ENCODE data around the gene WDR87. TPM values are rescaled to one million over a fixed set of nuclear protein-coding genes. Genes with fewer than 3 reads are reported as not detected.
"Not testable (repeated sequence)": the region's sequence is repeated elsewhere in the genome, so short reads cannot be mapped to it uniquely, and the experiment has no call there.

The WDR87 gene
- total RNA-seq, 1 experiment from 2014 or later = not detected

DNA sequence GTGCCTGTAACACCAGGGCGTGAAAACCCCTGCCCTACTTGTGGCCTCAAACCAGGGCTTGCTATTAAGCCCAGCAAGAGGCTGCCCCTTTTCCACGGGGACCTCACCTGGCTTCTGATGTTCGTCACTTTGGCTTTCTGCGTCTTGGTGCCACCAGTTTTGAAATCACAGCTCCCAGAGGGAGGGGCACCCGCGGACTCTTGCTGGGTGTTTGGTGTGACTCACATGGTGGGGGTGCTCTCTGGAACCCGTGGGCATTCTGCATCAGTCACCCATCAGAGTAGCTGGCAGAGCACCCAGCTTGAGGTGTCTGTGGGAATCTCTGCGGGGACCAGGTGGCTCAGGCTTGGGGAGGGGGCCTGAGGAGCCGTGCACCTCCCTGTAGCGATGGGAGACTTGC lies 19.9 kb upstream of the WDR87 start (continued):
- TF ChIP-seq, protein P1, sequence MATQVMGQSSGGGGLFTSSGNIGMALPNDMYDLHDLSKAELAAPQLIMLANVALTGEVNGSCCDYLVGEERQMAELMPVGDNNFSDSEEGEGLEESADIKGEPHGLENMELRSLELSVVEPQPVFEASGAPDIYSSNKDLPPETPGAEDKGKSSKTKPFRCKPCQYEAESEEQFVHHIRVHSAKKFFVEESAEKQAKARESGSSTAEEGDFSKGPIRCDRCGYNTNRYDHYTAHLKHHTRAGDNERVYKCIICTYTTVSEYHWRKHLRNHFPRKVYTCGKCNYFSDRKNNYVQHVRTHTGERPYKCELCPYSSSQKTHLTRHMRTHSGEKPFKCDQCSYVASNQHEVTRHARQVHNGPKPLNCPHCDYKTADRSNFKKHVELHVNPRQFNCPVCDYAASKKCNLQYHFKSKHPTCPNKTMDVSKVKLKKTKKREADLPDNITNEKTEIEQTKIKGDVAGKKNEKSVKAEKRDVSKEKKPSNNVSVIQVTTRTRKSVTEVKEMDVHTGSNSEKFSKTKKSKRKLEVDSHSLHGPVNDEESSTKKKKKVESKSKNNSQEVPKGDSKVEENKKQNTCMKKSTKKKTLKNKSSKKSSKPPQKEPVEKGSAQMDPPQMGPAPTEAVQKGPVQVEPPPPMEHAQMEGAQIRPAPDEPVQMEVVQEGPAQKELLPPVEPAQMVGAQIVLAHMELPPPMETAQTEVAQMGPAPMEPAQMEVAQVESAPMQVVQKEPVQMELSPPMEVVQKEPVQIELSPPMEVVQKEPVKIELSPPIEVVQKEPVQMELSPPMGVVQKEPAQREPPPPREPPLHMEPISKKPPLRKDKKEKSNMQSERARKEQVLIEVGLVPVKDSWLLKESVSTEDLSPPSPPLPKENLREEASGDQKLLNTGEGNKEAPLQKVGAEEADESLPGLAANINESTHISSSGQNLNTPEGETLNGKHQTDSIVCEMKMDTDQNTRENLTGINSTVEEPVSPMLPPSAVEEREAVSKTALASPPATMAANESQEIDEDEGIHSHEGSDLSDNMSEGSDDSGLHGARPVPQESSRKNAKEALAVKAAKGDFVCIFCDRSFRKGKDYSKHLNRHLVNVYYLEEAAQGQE (IDR thresholded peaks at IDR 0.05; ENCODE audit: low read depth) = no peak

- no peaks in the 10 kb centered on the region for H3K36me3 ChIP-seq (ENCODE audit: control insufficient read depth in 1 of 2, insufficient read depth in 2 of 2, low read length in 2 of 2)
- H4K20me1 ChIP-seq (ENCODE audit: insufficient read depth) = no peaks in the 10 kb centered on the region
- POLR2A ChIA-PET = no interaction called here
- H3K9me3 ChIP-seq (ENCODE audit: control insufficient read depth in 1 of 2, insufficient read depth in 1 of 2, low read depth in 1 of 2, low read length in 2 of 2) = no peaks in the 10 kb centered on the region
- RAD21 ChIA-PET (ENCODE audit: low non-redundant PET in 1 of 2, low total read pairs in 2 of 2, uncharacterized antibody in 2 of 2, unreplicated experiment in 2 of 2) = no interaction called here
- no TSS peak for BruUV-seq (replicated peaks)
- no peak overlapping the region for H3K9ac ChIP-seq (ENCODE audit: low read length)
- no peaks in the 10 kb centered on the region for H3K27me3 ChIP-seq (ENCODE audit: insufficient read depth, low read length)
- H3K79me2 ChIP-seq (ENCODE audit: insufficient read depth, low read length) = peaks cover 70% of the 10 kb centered on the region
- no peaks in the 10 kb centered on the region for H3K9me2 ChIP-seq (ENCODE audit: insufficient read depth)
- intact Hi-C loops (cut with micrococcal nuclease) = no loop called here
- DNase-seq (ENCODE audit: low read depth, low spot score) = no peak
- no peak overlapping the region for H2AFZ ChIP-seq (ENCODE audit: low read depth, low read length, poor library complexity, severe bottlenecking)
- H3K4me2 ChIP-seq (ENCODE audit: low read length) = no peak overlapping the region
- TF ChIP-seq SP1 (IDR thresholded peaks at IDR 0.05; ENCODE audit: low read depth) (no peak), POLR2A (IDR thresholded peaks at IDR 0.05; ENCODE audit: borderline replicate concordance, extremely low read depth, insufficient read depth, insufficient read length) (no peak), RAD21 (IDR thresholded peaks at IDR 0.05; ENCODE audit: low read depth) (no peak), YY1 (IDR thresholded peaks at IDR 0.05; ENCODE audit: extremely low read depth, insufficient replicate concordance, low read depth, low read length) (no peak), JUND (IDR thresholded peaks at IDR 0.05) (no peak), CEBPB (IDR thresholded peaks at IDR 0.05; ENCODE audit: low read depth) (no peak), TCF7L2 (IDR thresholded peaks at IDR 0.05; ENCODE audit: borderline replicate concordance, extremely low read depth, insufficient read depth, insufficient read length) (no peak), POLR2AphosphoS5 (IDR thresholded peaks at IDR 0.05; ENCODE audit: low read depth, low read length) (no peak), SIN3A (IDR thresholded peaks at IDR 0.05; ENCODE audit: low read depth) (no peak), ZNF274 (IDR thresholded peaks at IDR 0.05; ENCODE audit: low read depth, low read length) (no peak)
- TF ChIP-seq, protein P2, sequence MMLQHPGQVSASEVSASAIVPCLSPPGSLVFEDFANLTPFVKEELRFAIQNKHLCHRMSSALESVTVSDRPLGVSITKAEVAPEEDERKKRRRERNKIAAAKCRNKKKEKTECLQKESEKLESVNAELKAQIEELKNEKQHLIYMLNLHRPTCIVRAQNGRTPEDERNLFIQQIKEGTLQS (IDR thresholded peaks at IDR 0.05) = no peak
- H3K4me3 ChIP-seq (replicated peaks in 1 of 2; ENCODE audit: low read depth in 1 of 2, low read length in 2 of 2) = no peak overlapping the region
- ATAC-seq = no peak
- no peak overlapping the region for H3K27ac ChIP-seq (ENCODE audit: low read depth, low read length)
- CTCF ChIA-PET = no interaction called here
- peaks cover 21 to 39% of the 10 kb centered on the region in 2 experiments for H3K4me1 ChIP-seq (ENCODE audit: control insufficient read depth in 1 of 2, insufficient read depth in 2 of 2, low read length in 2 of 2)
Measured at GRCh38 chr19:37925212-37925611, 18.8 kb upstream of the WDR87 start.

DNA sequence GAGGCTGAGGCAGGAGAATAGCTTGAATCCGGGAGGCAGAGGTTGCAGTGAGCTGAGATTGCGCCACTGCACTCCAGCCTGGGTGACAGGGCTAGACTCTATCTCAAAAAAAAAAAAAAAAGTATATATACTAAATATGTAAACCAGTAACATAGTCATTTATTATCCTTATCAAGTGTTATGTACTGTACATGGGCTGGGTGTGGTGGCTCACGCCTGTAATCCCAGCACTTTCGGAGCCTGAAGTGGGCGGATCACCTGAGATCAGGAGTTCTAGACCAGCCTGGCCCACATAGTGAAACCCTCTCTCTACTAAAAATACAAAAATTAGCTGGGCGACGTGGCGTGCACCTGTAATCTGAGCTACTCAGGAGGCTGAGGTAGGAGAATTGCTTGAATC lies 18.2 kb upstream of the WDR87 start:
- RAD21 ChIA-PET (ENCODE audit: low non-redundant PET in 1 of 2, low total read pairs in 2 of 2, uncharacterized antibody in 2 of 2, unreplicated experiment in 2 of 2) = interaction anchor here in 1 of 2 experiments (0.9 kb wide), 1 partner anchor 26 kb away, joined by 5 read pairs; no protein-coding TSS in a partner anchor
- H4K20me1 ChIP-seq (ENCODE audit: insufficient read depth); H3K9me3 ChIP-seq (ENCODE audit: control insufficient read depth in 1 of 2, insufficient read depth in 1 of 2, low read depth in 1 of 2, low read length in 2 of 2); H3K9me2 ChIP-seq (ENCODE audit: insufficient read depth); H3K9ac ChIP-seq (ENCODE audit: low read length); POLR2A ChIA-PET; DNase-seq (ENCODE audit: low read depth, low spot score); H3K4me3 ChIP-seq (replicated peaks in 1 of 2; ENCODE audit: low read depth in 1 of 2, low read length in 2 of 2); ATAC-seq; H3K27ac ChIP-seq (ENCODE audit: low read depth, low read length); intact Hi-C loops (cut with micrococcal nuclease); H3K27me3 ChIP-seq (ENCODE audit: insufficient read depth, low read length); H3K36me3 ChIP-seq (ENCODE audit: control insufficient read depth in 1 of 2, insufficient read depth in 2 of 2, low read length in 2 of 2); H3K4me2 ChIP-seq (ENCODE audit: low read length); BruUV-seq (replicated peaks); H2AFZ ChIP-seq (ENCODE audit: low read depth, low read length, poor library complexity, severe bottlenecking): not testable (repeated sequence)
- Histone ChIP-seq H3K79me2 (ENCODE audit: insufficient read depth, low read length) (peaks cover 68% of the 10 kb centered on the region), H3K4me1 (ENCODE audit: control insufficient read depth in 1 of 2, insufficient read depth in 2 of 2, low read length in 2 of 2) (peaks cover 17 to 34% of the 10 kb centered on the region in 2 experiments; a peak in 3 of 4 replicates)
- CTCF ChIA-PET = interaction anchor here (1.4 kb wide), 1 partner anchor 22 kb away, joined by 5 read pairs; no protein-coding TSS in a partner anchor

Data from HCT116 (cell line).